Gastroesophageal sphincter (tissue), 4 donors: ENCODE results near the gene OTOP1. TPM values are rescaled to one million over a fixed set of nuclear protein-coding genes. Genes with fewer than 3 reads are reported as not detected.
"Not testable (repeated sequence)": the region's sequence is repeated elsewhere in the genome, so short reads cannot be mapped to it uniquely, and the experiment has no call there.

Experiments used
- ATAC-seq: fragments of 150-250 bp; one replicate; pipeline ENCODE4 v1.9.1; 2016; ENCODE audit warnings: mild to moderate bottlenecking, moderate library complexity
- H3K27ac ChIP-seq, 4 donors: fragments of 200-600 bp; sonication (generic) in 3 of 4; 1 replicate in 3 of 4; 2 replicates in 1 of 4; pipeline ENCODE4 v1.5.1; 2016 to 2019
- H3K27me3 ChIP-seq: fragments of 200-600 bp; sonication (generic); one replicate; pipeline ENCODE4 v1.5.1; 2019
- H3K36me3 ChIP-seq, 2 donors: fragments of 200-600 bp; sonication (generic); one replicate each; pipeline ENCODE4 v1.5.1; 2019; ENCODE audit warnings: control low read depth in 1 of 2
- H3K4me1 ChIP-seq, 3 donors: fragments of 200-600 bp; sonication (generic); 1 replicate in 2 of 3; 2 replicates in 1 of 3; pipeline ENCODE4 v1.5.1; 2016 to 2019; ENCODE audit warnings: control low read depth in 2 of 3
- H3K4me3 ChIP-seq, 2 donors: fragments of 200-600 bp; sonication (generic); one replicate each; pipeline ENCODE4 v1.5.1; 2019; ENCODE audit warnings: mild to moderate bottlenecking in 1 of 2, moderate library complexity in 1 of 2
- H3K9me3 ChIP-seq, 3 donors: fragments of 200-600 bp; sonication (generic); one replicate each; pipeline ENCODE4 v1.5.1; 2017 to 2019; ENCODE audit warnings: control low read depth in 2 of 3
- CTCF ChIP-seq, 4 experiments: fragments of 200-600 bp in 2 of 4; fragments of 450-650 bp in 2 of 4; sonication (generic) in 1 of 4; IDR thresholded peaks; one replicate each; pipeline ENCODE4 v1.5.1; 2017 to 2019; ENCODE audit warnings: antibody characterized with exemption in 4 of 4, mild to moderate bottlenecking in 2 of 4, moderate library complexity in 2 of 4
- EP300 ChIP-seq: sonication (generic); formaldehyde crosslinking; IDR thresholded peaks from one replicate; pipeline ENCODE4 v1.6.1; 2017; ENCODE audit warnings: antibody characterized with exemption, mild to moderate bottlenecking
- POLR2A ChIP-seq, 2 donors: fragments of 450-650 bp; IDR thresholded peaks; one replicate each; pipeline ENCODE4 v1.6.1; 2017; ENCODE audit warnings: antibody characterized with exemption in 2 of 2, mild to moderate bottlenecking in 2 of 2, moderate library complexity in 1 of 2
- POLR2AphosphoS5 ChIP-seq: sonication (generic); formaldehyde crosslinking; IDR thresholded peaks from one replicate; pipeline ENCODE4 v1.6.1; 2017; ENCODE audit warnings: antibody characterized with exemption
- WGBS, 2 donors: methylation state at CpG; one replicate each; pipeline ENCODE4 v1.1.5; 2018; ENCODE audit warnings: low coverage in 1 of 2; 5-methylcytosine and 5-hydroxymethylcytosine counted together
- total RNA-seq, 4 donors: library from RNA; depleted of rRNA; stranded (reverse); fragments of >200 nt; gene quantifications; one replicate each; pipeline ENCODE4 v1.1.0, GENCODE V29; 2016

Gene OTOP1
- total RNA-seq, 4 donors from 2014 or later: not detected

- no peak for TF ChIP-seq POLR2A (IDR thresholded peaks at IDR 0.05)
- no peak for TF ChIP-seq EP300
- TF ChIP-seq POLR2AphosphoS5: no peak
- no peak for TF ChIP-seq CTCF (IDR thresholded peaks at IDR 0.05)
- H3K4me3 ChIP-seq: no peak overlapping the region
- 61% methylated on average over 10 of the region's 10 CpGs; no CpG with 5 or more reads in 1 of the 2 donors for WGBS, 2 donors
- no peaks in the 10 kb centered on the region for H3K36me3 ChIP-seq
- no peak for ATAC-seq
- no peaks in the 10 kb centered on the region for H3K4me1 ChIP-seq
- no peak overlapping the region for H3K27ac ChIP-seq
- no peaks in the 10 kb centered on the region for H3K9me3 ChIP-seq
- peaks cover 40% of the 10 kb centered on the region for H3K27me3 ChIP-seq
These were observed 22.9 kb downstream of the OTOP1 start for GRCh38 chr4:4203688-4204400.

- Histone ChIP-seq H3K27me3 (peaks cover 34% of the 10 kb centered on the region), H3K4me3 (no peak overlapping the region), H3K27ac (no peak overlapping the region), H3K36me3 (no peaks in the 10 kb centered on the region), H3K4me1 (no peaks in the 10 kb centered on the region), H3K9me3 (no peaks in the 10 kb centered on the region)
- TF ChIP-seq POLR2A (IDR thresholded peaks at IDR 0.05) (no peak), EP300 (no peak), POLR2AphosphoS5 (no peak), CTCF (IDR thresholded peaks at IDR 0.05) (no peak)
- WGBS, 2 donors: no CpG with 5 or more reads among the region's 4 CpGs
- no peak for ATAC-seq
These were observed 24.2 kb downstream of the OTOP1 start for GRCh38 chr4:4202510-4202909.

GRCh38 chr4:4200624-4201023, 26.1 kb downstream of the OTOP1 start:
- Histone ChIP-seq H3K9me3 (no peaks in the 10 kb centered on the region), H3K4me3 (no peak overlapping the region), H3K4me1 (no peaks in the 10 kb centered on the region), H3K27ac (no peak overlapping the region), H3K27me3 (peaks cover 41% of the 10 kb centered on the region), H3K36me3 (no peaks in the 10 kb centered on the region)
- no peak for TF ChIP-seq POLR2A (IDR thresholded peaks at IDR 0.05)
- no peak for TF ChIP-seq EP300
- TF ChIP-seq CTCF (IDR thresholded peaks at IDR 0.05): no peak
- TF ChIP-seq POLR2AphosphoS5: no peak
- no peak for ATAC-seq
- WGBS, 2 donors: 40% methylated on average over 1 of the region's 4 CpGs

- H3K4me1 ChIP-seq: no peaks in the 10 kb centered on the region
- peaks cover 35% of the 10 kb centered on the region for H3K27me3 ChIP-seq
- no peak overlapping the region for H3K4me3 ChIP-seq
- no CpG with 5 or more reads among the region's 3 CpGs for WGBS, 2 donors
- H3K27ac ChIP-seq: no peak overlapping the region
- H3K36me3 ChIP-seq: no peaks in the 10 kb centered on the region
- H3K9me3 ChIP-seq: no peaks in the 10 kb centered on the region
- TF ChIP-seq CTCF (IDR thresholded peaks at IDR 0.05) (no peak), POLR2A (IDR thresholded peaks at IDR 0.05) (no peak), EP300 (no peak), POLR2AphosphoS5 (no peak)
- ATAC-seq: no peak
These were observed 31.4 kb downstream of the OTOP1 start for GRCh38 chr4:4195354-4195753.

GRCh38 chr4:4188557-4188956, 38.2 kb downstream of the OTOP1 start:
- peaks cover 46% of the 10 kb centered on the region for H3K27me3 ChIP-seq
- ATAC-seq, H3K4me1 ChIP-seq, H3K9me3 ChIP-seq, H3K27ac ChIP-seq, H3K36me3 ChIP-seq, H3K4me3 ChIP-seq: not testable (repeated sequence)
- 69 to 83% methylated on average over 3 of the region's 3 CpGs for WGBS, 2 donors
